ENCODE results near the gene PPP1R9A. TPM values are rescaled to one million over a fixed set of nuclear protein-coding genes. Genes with fewer than 3 reads are reported as not detected.
A peak's percentile ranks its signal among the peaks of the same experiment; 100 is the strongest.

Gene PPP1R9A
- total and polyA plus RNA-seq, 12 donors = 1.4 to 41.9 (median 29.1) TPM

DNA sequence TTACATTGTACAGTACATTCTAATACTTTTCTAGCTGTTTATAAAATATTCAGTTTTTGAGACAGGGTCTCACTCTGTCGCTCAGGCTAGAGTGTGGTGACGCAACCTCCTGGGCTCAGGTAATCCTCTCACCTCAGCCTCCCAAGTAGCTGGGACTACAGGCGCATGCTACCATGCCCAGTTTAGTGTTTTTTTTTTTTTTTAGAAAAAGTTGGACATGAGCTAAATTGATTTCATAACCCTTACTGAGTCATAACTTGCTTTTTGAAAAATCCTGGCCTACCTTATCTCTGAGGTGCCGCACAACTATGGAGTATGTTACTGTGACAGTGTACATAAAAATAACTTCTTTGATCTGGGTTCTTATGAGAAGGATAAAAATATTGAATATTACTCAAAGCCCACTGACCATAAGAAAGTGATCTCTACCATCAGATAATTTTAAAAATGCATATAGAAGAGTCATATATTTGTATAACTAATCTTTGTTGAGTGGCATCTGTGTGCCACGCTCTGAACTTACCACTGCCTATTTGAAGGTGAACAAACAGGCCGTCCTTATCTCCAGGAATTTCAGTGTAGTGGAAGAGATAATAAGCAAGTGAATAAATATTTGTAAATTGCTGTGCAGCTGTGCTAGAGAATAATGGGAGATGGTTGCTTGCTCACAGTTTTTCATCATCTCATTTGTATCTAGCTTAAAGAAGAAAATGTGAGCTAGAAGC lies 73.2 kb downstream of the PPP1R9A start:
- Histone ChIP-seq H3K27ac (no peak overlapping the region), H3K27me3 (no peaks in the 10 kb centered on the region), H3K36me3 (no peaks in the 10 kb centered on the region), H3K4me3 (no peak overlapping the region), H3K9me3 (peaks cover 0 to 9% (median 0%) of the 10 kb centered on the region in 11 donors), H3K4me1 (peaks cover 0 to 11% (median 4%) of the 10 kb centered on the region in 9 donors)
- TF ChIP-seq, protein P1, sequence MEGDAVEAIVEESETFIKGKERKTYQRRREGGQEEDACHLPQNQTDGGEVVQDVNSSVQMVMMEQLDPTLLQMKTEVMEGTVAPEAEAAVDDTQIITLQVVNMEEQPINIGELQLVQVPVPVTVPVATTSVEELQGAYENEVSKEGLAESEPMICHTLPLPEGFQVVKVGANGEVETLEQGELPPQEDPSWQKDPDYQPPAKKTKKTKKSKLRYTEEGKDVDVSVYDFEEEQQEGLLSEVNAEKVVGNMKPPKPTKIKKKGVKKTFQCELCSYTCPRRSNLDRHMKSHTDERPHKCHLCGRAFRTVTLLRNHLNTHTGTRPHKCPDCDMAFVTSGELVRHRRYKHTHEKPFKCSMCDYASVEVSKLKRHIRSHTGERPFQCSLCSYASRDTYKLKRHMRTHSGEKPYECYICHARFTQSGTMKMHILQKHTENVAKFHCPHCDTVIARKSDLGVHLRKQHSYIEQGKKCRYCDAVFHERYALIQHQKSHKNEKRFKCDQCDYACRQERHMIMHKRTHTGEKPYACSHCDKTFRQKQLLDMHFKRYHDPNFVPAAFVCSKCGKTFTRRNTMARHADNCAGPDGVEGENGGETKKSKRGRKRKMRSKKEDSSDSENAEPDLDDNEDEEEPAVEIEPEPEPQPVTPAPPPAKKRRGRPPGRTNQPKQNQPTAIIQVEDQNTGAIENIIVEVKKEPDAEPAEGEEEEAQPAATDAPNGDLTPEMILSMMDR (IDR thresholded peaks at IDR 0.05) = no peak
- intact Hi-C loops (cut with DNase I) = no loop called here
- DNase-seq (no peak), ATAC-seq (no peak)
- 74 to 77% methylated on average over 6 of the region's 6 CpGs for WGBS, 2 donors

DNA sequence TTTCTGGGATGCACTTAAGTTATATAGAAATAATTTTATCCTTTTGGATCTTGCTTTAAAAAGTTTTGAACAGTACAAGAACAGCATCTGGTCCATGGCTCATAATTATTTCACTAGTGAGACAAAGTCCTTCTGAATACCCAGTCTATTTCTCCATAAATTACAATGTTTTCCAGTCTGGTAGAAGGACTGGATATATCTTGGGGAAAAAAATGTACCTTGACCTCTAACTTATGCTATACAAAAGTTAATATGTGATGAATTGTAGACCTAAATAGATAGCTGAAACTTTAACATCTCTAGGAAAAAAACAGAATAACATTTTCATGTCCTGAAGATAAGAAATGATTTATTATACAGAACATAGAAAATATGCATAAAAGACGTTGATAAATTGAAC lies 88.5 kb downstream of the PPP1R9A start:
- Histone ChIP-seq H3K27me3 (no peaks in the 10 kb centered on the region), H3K36me3 (no peaks in the 10 kb centered on the region), H3K4me3 (no peak overlapping the region), H3K9me3 (peaks cover 0 to 3% (median 0%) of the 10 kb centered on the region in 11 donors), H3K27ac (no peak overlapping the region), H3K4me1 (peaks cover 0 to 8% (median 0%) of the 10 kb centered on the region in 9 donors)
- ATAC-seq (no peak), DNase-seq (no peak)
- intact Hi-C loops (cut with DNase I) = no loop called here
- TF ChIP-seq, protein P1 (IDR thresholded peaks at IDR 0.05) = no peak
- WGBS, 2 donors = 69 to 82% methylated on average over 1 of the region's 1 CpG

DNA sequence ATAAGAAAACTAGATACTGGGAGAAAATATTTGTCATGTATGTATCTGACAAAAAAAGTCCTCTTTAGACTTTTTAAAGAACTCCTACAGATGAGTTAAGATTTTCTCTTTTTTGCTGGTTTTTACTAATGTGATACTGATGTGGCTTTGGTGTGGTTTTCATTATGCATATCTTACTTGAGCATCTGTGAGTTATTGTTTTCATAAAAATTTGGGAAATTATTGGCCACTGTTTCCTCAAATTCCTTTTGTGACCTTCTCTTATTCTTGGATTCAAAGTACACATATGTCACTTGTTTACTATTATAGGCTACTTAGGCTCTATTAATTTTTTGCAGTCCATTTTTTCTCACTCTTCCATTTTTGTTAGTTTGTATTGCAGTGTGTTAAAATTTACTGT lies 89.0 kb downstream of the PPP1R9A start:
- peaks cover 0 to 8% (median 0%) of the 10 kb centered on the region in 9 donors for H3K4me1 ChIP-seq
- H3K36me3 ChIP-seq = no peaks in the 10 kb centered on the region
- H3K9me3 ChIP-seq = no peaks in the 10 kb centered on the region
- TF ChIP-seq, protein P1 (IDR thresholded peaks at IDR 0.05) = no peak
- DNase-seq (no peak), ATAC-seq (no peak)
- H3K27ac ChIP-seq = no peak overlapping the region
- intact Hi-C loops (cut with DNase I) = no loop called here
- H3K4me3 ChIP-seq = no peak overlapping the region
- no peaks in the 10 kb centered on the region for H3K27me3 ChIP-seq

DNA sequence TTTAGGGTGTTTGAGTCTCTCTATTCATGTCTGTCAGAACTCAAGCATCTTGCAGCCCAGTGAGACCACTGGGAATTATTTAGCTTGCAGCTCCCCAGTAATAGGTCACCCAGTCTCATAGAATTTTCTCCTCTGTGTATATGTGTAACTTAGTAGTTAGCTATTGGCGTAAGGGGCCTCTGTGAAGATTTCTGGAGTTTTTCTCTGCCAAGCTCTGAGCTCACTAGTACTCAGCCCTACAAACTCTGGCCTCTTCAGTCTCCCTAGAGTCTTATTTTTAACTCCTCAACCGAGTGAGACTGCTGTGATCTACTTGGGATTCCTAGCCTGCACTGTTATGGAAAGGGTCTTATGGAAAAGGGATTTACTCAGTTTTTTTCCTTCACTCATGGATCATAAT lies 90.2 kb downstream of the PPP1R9A start:
- no peaks in the 10 kb centered on the region for H3K9me3 ChIP-seq
- no peak for DNase-seq
- no peaks in the 10 kb centered on the region for H3K36me3 ChIP-seq
- H3K27ac ChIP-seq = no peak overlapping the region
- H3K4me1 ChIP-seq = peaks cover 0 to 8% (median 0%) of the 10 kb centered on the region in 9 donors
- ATAC-seq = peak in 3 of 8 donors; percentile 33 to 38 (median 34)
- TF ChIP-seq, protein P1 (IDR thresholded peaks at IDR 0.05) = no peak
- WGBS, 2 donors = 50% methylated on average over 2 of the region's 2 CpGs
- no peak overlapping the region for H3K4me3 ChIP-seq
- H3K27me3 ChIP-seq = no peaks in the 10 kb centered on the region
- intact Hi-C loops (cut with DNase I) = no loop called here

Data from heart right ventricle (tissue), 16 donors.